ENCODE results near the gene USP32.

GRCh38 chr17:60398227-60398959 is 6.5 kb upstream of the USP32 start:
- TF ChIP-seq POLR2A (IDR thresholded peaks at IDR 0.05; ENCODE audit: low read length) = no peak
- TF ChIP-seq GATA1 (IDR thresholded peaks at IDR 0.05; ENCODE audit: low read depth, low read length) = no peak
